GM23338 (cell line): ENCODE data around the gene KCNB1. TPM values are rescaled to one million over a fixed set of nuclear protein-coding genes. Genes with fewer than 3 reads are reported as not detected.
A peak's percentile ranks its signal among the peaks of the same experiment; 100 is the strongest.

ENCODE experiments used
- ATAC-seq: fragments of 200-7000 bp; cut with Tn5 transposase; 3 replicates; pipeline ENCODE4 v1.9.1; 2020
- DNase-seq: peaks from one replicate; pipeline ENCODE4 v3.0.0-alpha.2; 2015; ENCODE audit warnings: low spot score
- H2AFZ ChIP-seq: fragments of 200-600 bp; sonication (generic); 2 replicates; pipeline ENCODE4 v1.8.0; 2016; ENCODE audit warnings: antibody characterized with exemption, mild to moderate bottlenecking, moderate library complexity
- H3F3A ChIP-seq: fragments of 200-600 bp; sonication (generic); replicated peaks from 2 replicates; pipeline ENCODE4 v1.8.0; 2017; ENCODE audit warnings: antibody characterized with exemption, mixed run types, low read depth
- H3K27ac ChIP-seq: fragments of 200-600 bp; sonication (generic); 2 replicates; pipeline ENCODE4 v1.6.1; 2016; ENCODE audit warnings: low read depth
- H3K27me3 ChIP-seq: fragments of 200-600 bp; sonication (generic); 2 replicates; pipeline ENCODE4 v1.8.0; 2016; ENCODE audit warnings: mild to moderate bottlenecking, mixed run types, moderate library complexity; ENCODE audit not compliant: insufficient read depth
- H3K36me3 ChIP-seq: fragments of 200-600 bp; sonication (generic); 2 replicates; pipeline ENCODE4 v1.8.0; 2016; ENCODE audit warnings: mild to moderate bottlenecking; ENCODE audit not compliant: insufficient read depth
- H3K4me1 ChIP-seq: fragments of 200-600 bp; sonication (generic); 2 replicates; pipeline ENCODE4 v1.8.0; 2016; ENCODE audit warnings: mild to moderate bottlenecking, moderate library complexity; ENCODE audit not compliant: insufficient read depth
- H3K4me2 ChIP-seq: fragments of 200-600 bp; sonication (generic); 2 replicates; pipeline ENCODE4 v1.7.1; 2017; ENCODE audit warnings: mixed run types
- H3K4me3 ChIP-seq: fragments of 200-600 bp; sonication (generic); 2 replicates; pipeline ENCODE4 v1.6.1; 2016; ENCODE audit warnings: mixed run types
- H3K79me2 ChIP-seq: fragments of 200-600 bp; sonication (generic); replicated peaks from 2 replicates; pipeline ENCODE4 v1.8.0; 2017; ENCODE audit warnings: mild to moderate bottlenecking; ENCODE audit not compliant: insufficient read depth
- H3K9me2 ChIP-seq: fragments of 200-600 bp; sonication (generic); 2 replicates; pipeline ENCODE4 v1.8.0; 2017; ENCODE audit not compliant: insufficient read depth
- H4K20me1 ChIP-seq: fragments of 200-600 bp; sonication (generic); replicated peaks from 2 replicates; pipeline ENCODE4 v1.8.0; 2017; ENCODE audit warnings: mild to moderate bottlenecking; ENCODE audit not compliant: insufficient read depth
- H3K27ac Mint-ChIP-seq: 2 replicates; pipeline ENCODE4 v1.8.0; 2020; ENCODE audit warnings: inconsistent platforms, mild to moderate bottlenecking, moderate library complexity, mixed read lengths
- H3K27me3 Mint-ChIP-seq: 3 replicates; pipeline ENCODE4 v1.8.0; 2022; ENCODE audit warnings: low read depth, mild to moderate bottlenecking, moderate library complexity, mixed read lengths, inconsistent platforms; ENCODE audit not compliant: insufficient read depth, poor library complexity
- H3K36me3 Mint-ChIP-seq: 3 replicates; pipeline ENCODE4 v1.8.0; 2021; ENCODE audit warnings: low read depth, mild to moderate bottlenecking, inconsistent platforms, moderate library complexity, mixed read lengths
- H3K4me1 Mint-ChIP-seq: 3 replicates; pipeline ENCODE4 v1.8.0; 2020; ENCODE audit warnings: mild to moderate bottlenecking, inconsistent platforms, mixed read lengths
- H3K4me3 Mint-ChIP-seq: 3 replicates; pipeline ENCODE4 v1.8.0; 2021; ENCODE audit warnings: moderate library complexity, mild to moderate bottlenecking, inconsistent platforms, mixed read lengths
- H3K9me3 Mint-ChIP-seq: 3 replicates; pipeline ENCODE4 v1.8.0; 2020; ENCODE audit warnings: moderate library complexity, mild to moderate bottlenecking, inconsistent platforms, mixed read lengths
- CREB1 ChIP-seq: fragments of 250-450 bp; sonication (Bioruptor Pico); IDR thresholded peaks from 2 replicates; pipeline ENCODE4 v1.5.0; 2020; ENCODE audit warnings: low read depth, mild to moderate bottlenecking, moderate library complexity
- CTCF ChIP-seq, 2 experiments: fragments of 200-600 bp in 1 of 2; sonication (generic) in 1 of 2; conservative IDR thresholded peaks; 2 replicates each; pipeline versions ENCODE4 v1.5.1 to v1.6.1; 2016 to 2017; ENCODE audit warnings: antibody characterized with exemption in 2 of 2, low read depth in 2 of 2, mild to moderate bottlenecking in 2 of 2, moderate library complexity in 1 of 2
- EZH2 ChIP-seq: fragments of 200-600 bp; sonication (generic); IDR thresholded peaks from one replicate; pipeline ENCODE4 v1.8.0; 2017; ENCODE audit warnings: antibody characterized with exemption, mild to moderate bottlenecking, low read depth; ENCODE audit not compliant: unreplicated experiment
- EZH2phosphoT487 ChIP-seq: fragments of 200-600 bp; sonication (generic); IDR thresholded peaks from one replicate; pipeline ENCODE4 v1.8.1; 2018; ENCODE audit warnings: antibody characterized with exemption; ENCODE audit not compliant: unreplicated experiment
- JUNB ChIP-seq: IDR thresholded peaks from one replicate; pipeline ENCODE4 v1.6.1; 2016; ENCODE audit warnings: antibody characterized with exemption; ENCODE audit not compliant: unreplicated experiment
- NANOG ChIP-seq: IDR thresholded peaks from 2 replicates; pipeline ENCODE4 v1.6.1; 2016; ENCODE audit warnings: antibody characterized with exemption, borderline replicate concordance
- POLR2AphosphoS5 ChIP-seq: IDR thresholded peaks from 2 replicates; pipeline ENCODE4 v1.6.1; 2016; ENCODE audit warnings: antibody characterized with exemption, low read depth
- REST ChIP-seq: IDR thresholded peaks from one replicate; pipeline ENCODE4 v1.6.1; 2018; ENCODE audit warnings: antibody characterized with exemption; ENCODE audit not compliant: unreplicated experiment
- STAT1 ChIP-seq: IDR thresholded peaks from one replicate; pipeline ENCODE4 v1.6.1; 2016; ENCODE audit warnings: antibody characterized with exemption; ENCODE audit not compliant: unreplicated experiment
- ZNF114 ChIP-seq: fragments of 250-450 bp; sonication (Bioruptor Pico); IDR thresholded peaks from 2 replicates; pipeline ENCODE4 v1.5.0; 2020; ENCODE audit warnings: mild to moderate bottlenecking, moderate library complexity
- polyA plus RNA-seq: library from polyadenylated mRNA; unstranded; fragments of >200 nt; fragmentation: Nextera tagmentation; extraction: Ambion mirVana; gene quantifications from 2 replicates; pipeline ENCODE4 v1.2.1, GENCODE V29; 2016
- total RNA-seq: library from RNA; depleted of rRNA; stranded (reverse); fragments of >200 nt; shearing (Covaris generic); gene quantifications from 2 replicates; pipeline ENCODE4 v1.2.3, GENCODE V29; 2014

The KCNB1 gene
- total and polyA plus RNA-seq, 2 experiments from 2014 or later = 0.28 to 0.29 TPM

- no peaks in the 10 kb centered on the region for H3K27me3 ChIP-seq
- DNase-seq (no peak), ATAC-seq (no peak; the same call in 2 of the 3 replicates)
- H3K27ac Mint-ChIP-seq = no peak overlapping the region
- TF ChIP-seq NANOG (no peak), CREB1 (CRISPR knock-in tag) (no peak), REST (no peak), EZH2 (no peak), JUNB (no peak), ZNF114 (CRISPR knock-in tag) (no peak), STAT1 (no peak), EZH2phosphoT487 (no peak)
- H3K4me3 ChIP-seq = no peak overlapping the region
- H3K27ac ChIP-seq = no peak overlapping the region
- H4K20me1 ChIP-seq = no peaks in the 10 kb centered on the region
- H3K36me3 Mint-ChIP-seq = no peaks in the 10 kb centered on the region
- H3K9me3 Mint-ChIP-seq = no peaks in the 10 kb centered on the region; the same call in 2 of the 3 replicates
- H3K9me2 ChIP-seq = no peaks in the 10 kb centered on the region
- no peak overlapping the region for H3K4me3 Mint-ChIP-seq
- H3K4me1 Mint-ChIP-seq = peaks cover 7% of the 10 kb centered on the region; the same call in 2 of the 3 replicates
- H3K4me1 ChIP-seq = peaks cover 2% of the 10 kb centered on the region; the same call in 1 of the 2 replicates
- H3K4me2 ChIP-seq = no peak overlapping the region
- no peaks in the 10 kb centered on the region for H3K36me3 ChIP-seq
- H2AFZ ChIP-seq = no peak overlapping the region
- no peaks in the 10 kb centered on the region for H3K79me2 ChIP-seq
- peaks cover 1% of the 10 kb centered on the region for H3K27me3 Mint-ChIP-seq
- H3F3A ChIP-seq = no peaks in the 10 kb centered on the region
Observed at GRCh38 chr20:49497398-49497669, 14.9 kb upstream of the KCNB1 start.

GRCh38 chr20:49496553-49497397 is 14.3 kb upstream of the KCNB1 start:
- no peaks in the 10 kb centered on the region for H3K79me2 ChIP-seq
- H3K36me3 ChIP-seq = no peaks in the 10 kb centered on the region
- Mint-ChIP-seq H3K4me1 (peaks cover 7% of the 10 kb centered on the region; the same call in 2 of the 3 replicates), H3K9me3 (no peaks in the 10 kb centered on the region; the same call in 2 of the 3 replicates), H3K27ac (no peak overlapping the region), H3K27me3 (peaks cover 1% of the 10 kb centered on the region), H3K4me3 (no peak overlapping the region), H3K36me3 (no peaks in the 10 kb centered on the region)
- H3K27me3 ChIP-seq = no peaks in the 10 kb centered on the region
- H3K4me2 ChIP-seq = no peak overlapping the region
- no peaks in the 10 kb centered on the region for H3K9me2 ChIP-seq
- no peaks in the 10 kb centered on the region for H4K20me1 ChIP-seq
- no peak for ATAC-seq
- H3K27ac ChIP-seq = no peak overlapping the region
- no peaks in the 10 kb centered on the region for H3F3A ChIP-seq
- peaks cover 2% of the 10 kb centered on the region; the same call in 1 of the 2 replicates for H3K4me1 ChIP-seq
- no peak overlapping the region for H3K4me3 ChIP-seq
- peak overlapping the region; percentile 83 for H2AFZ ChIP-seq
- no peak for DNase-seq
- TF ChIP-seq JUNB (no peak), REST (no peak), POLR2AphosphoS5 (no peak), EZH2phosphoT487 (no peak), STAT1 (no peak), NANOG (no peak), CTCF (conservative IDR thresholded peaks at IDR 0.05; ENCODE audit: low read depth in 2 of 2) (no peak)
